HL-60/S4 treated with phorbol 12-myristate 13-acetate at 8.2 ng/mL for 4 days and 3 days (cell line): ENCODE data around the gene ERI2.
"Not testable (repeated sequence)": the region's sequence is repeated elsewhere in the genome, so short reads cannot be mapped to it uniquely, and the experiment has no call there.

Experiments used
- in situ Hi-C: fragments of 300-500 bp; cut with MboI; formaldehyde crosslinking; loops from 2 replicates; pipeline ENCODE4 v1.15.0; 2022; ENCODE audit warnings: low sequenced_read_pairs

Gene ERI2

DNA sequence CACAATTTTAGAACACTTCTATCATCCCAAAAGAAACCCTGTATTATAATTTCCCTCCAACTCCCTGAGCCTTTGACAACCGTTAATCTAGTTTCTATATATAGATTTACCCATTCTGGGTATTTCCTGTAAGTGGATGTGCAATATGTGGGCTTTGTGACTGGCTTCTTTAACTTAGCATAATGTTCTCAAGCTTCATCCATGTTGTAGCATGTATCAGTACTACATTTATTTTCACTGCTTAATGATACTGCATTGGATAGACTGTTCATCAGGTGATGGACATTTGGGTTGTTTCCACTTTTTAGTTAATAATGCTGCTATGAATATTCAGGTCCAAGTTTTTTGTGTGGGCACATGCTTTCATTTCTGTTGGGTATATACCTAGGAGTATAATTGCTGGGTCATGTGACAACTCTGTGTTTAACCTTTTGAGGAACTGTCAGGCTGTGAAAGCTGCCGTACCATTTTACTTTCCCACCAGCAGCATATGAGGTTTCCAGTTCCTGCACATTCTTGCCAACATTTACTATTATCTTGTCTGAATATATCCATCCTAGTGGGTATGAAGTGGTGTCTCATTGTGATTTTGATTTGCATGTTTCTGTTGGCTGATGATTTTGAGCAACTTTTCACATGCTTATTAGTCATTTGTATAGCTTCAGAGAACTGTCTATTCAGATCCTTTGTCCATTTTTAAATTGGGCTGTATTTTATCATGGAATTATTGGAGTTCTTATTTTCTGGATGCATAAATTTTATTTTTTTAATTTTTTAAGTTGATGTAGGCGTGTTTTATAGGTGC lies 16.5 kb upstream of the ERI2 start:
- in situ Hi-C loops: no loop called here

- in situ Hi-C loops: no loop called here
Observed at GRCh38 chr16:20821682-20822081, 15.4 kb upstream of the ERI2 start.

DNA sequence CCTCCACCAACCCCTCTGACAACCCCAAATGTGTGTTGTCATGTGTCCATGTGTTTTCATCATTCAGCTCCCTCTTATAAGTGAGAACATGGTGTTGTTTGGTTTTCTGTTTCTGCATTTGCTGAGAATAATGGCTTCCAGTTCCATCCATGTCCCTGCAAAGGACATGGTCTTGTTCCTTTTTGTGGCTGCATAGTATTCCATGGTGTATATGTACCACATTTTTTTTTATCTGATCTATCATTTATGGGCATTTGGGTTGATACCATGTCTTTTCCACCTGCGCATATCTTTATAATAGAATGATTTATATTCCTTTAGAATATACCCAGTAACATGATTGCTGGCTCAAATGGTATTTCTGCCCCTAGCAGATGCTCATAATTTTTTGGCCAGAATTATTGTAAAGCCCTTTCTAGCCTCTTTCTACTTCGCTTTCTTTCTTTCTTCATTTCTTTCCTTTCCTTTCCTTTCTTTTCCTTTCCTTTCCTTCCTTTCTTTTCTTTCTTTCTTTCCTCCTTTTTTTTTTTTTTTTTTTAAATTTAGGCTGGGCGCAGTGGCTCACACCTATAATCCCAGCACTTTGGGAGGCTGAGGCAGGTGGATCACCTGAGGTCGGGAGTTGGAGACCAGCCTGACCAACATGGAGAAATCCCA lies 12.8 kb upstream of the ERI2 start:
- in situ Hi-C loops: no loop called here

DNA sequence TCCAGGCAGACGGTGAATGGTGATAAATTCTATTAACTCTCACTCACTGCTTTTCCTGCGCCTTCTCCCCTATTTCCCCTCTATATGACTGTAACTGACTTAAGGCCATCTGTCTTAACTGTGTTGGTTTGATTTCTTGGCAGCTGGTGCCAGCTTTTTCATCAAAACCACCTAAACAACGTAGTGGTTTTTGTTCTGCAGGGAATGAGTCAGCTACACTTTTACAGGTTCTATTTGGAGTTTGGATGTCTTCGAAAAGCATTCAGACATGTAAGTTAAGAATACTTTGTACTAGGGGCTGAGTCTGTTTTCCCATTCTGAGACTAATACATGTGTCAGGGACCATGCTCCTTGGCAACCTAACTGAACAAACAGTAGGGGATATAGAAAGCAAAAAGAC lies 8.5 kb upstream of the ERI2 start:
- in situ Hi-C loops: no loop called here

GRCh38 chr16:20812510-20812909 lies 6.2 kb upstream of the ERI2 start:
- in situ Hi-C loops: no loop called here

DNA sequence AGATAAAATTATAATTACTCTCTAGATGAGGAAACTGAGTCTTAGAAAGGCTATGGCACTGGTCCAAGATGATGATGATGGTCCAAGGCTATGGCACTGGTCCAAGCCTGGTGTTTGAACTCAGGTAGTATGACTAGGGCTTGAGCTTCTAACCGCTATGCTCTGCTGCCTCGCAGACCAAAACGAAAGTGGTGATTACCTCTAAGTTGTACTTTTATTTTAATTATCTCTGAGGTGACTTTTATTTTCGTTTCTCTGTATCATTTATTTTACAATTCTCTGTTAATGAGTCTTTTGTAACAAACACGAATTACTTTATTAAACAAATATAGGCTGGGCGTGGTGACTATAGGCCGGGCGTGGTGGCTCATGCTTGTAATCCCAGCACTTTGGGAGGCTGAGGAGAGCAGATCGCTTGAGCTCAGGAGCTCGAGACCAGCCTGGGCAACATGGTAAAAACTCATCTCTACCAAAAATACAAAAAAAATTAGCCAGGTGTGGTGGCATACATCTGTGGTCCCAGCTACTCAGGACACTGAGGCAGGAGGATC lies 5.7 kb upstream of the ERI2 start:
- in situ Hi-C loops: no loop called here

DNA sequence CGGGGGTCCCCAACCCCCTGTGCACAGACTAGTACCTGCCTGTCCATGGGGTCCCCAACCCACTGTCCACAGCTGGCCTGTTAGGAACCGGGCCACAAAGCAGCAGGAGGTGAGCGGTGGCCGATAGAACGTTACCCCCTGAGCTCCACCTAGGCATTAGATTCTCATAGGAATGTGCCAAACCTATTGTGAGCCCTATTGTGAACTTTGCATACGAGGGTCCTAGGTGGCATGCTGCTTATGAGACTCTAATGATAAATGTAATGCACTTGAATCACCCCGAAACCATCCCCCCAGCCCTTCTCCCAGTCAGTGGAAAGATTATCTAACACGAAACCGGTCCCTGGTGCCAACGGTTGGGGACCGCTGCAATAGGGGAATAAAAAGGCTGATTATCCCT lies 1.6 kb upstream of the ERI2 start:
- in situ Hi-C loops: no loop called here

DNA sequence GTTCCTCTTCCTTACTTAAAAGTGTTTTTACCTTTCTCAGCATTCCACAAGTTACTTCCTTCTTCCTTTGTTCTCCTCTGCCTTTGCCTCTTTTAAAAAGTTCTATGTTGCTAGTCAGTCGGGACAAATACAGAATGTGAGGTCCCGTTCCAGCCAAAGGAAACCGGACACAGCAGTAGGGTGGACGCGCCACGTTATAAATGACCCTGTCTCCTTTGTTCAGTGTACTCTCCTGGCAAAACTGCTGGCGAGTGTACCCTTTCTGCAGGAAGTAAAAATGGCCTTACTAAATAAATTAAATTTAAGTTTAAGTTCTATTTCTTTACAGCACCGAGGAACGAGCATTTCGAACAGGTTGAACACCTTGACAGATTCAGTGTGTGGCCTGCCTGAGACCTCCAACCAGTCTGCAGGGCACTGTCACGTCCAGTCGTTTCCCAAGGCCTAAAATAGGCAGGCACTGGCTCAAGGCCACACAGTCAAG lies 546 bp downstream of the ERI2 start:
- in situ Hi-C loops: not testable (repeated sequence)

- in situ Hi-C loops: no loop called here
Observed at GRCh38 chr16:20803561-20804214, 2.6 kb downstream of the ERI2 start.

- in situ Hi-C loops: no loop called here
Observed at GRCh38 chr16:20803192-20803560, 3.1 kb downstream of the ERI2 start.

DNA sequence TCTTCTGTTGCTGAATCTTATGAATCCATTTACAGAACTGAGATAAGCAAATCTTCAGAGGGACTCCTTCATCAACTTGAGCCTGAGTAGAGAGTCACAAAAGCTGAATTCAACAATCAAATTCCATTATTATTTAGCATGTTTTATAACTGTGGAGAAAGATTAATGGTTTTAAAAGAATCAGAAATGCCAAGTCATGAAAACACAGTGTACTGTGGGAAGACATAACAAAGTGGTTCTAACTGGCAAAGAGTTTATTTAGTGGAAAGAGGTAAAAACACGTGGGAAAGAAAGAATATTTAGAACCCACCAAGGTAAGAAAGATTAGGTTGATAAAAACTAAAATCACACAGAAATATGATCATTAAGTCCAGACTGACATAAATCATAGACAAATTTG lies 5.0 kb downstream of the ERI2 start:
- in situ Hi-C loops: no loop called here

DNA sequence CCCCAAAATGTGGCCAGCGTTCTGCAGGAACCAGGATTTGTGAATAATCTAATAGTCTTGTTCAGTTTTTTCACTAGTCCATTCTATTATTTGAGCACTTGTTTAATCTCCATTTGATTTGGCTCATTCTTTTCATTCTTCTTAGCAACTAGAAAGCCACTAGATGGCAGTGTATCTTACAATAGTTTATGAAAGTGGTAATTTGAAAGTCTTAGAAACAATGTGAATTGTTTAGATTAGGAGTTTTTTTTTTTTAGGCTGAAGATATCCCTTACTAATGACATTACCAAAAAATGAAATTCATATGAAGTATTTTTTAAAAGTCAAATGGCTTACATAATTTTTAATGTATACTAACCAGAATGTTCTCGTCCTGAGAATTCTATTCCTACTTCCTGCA lies 6.7 kb downstream of the ERI2 start:
- in situ Hi-C loops: no loop called here

DNA sequence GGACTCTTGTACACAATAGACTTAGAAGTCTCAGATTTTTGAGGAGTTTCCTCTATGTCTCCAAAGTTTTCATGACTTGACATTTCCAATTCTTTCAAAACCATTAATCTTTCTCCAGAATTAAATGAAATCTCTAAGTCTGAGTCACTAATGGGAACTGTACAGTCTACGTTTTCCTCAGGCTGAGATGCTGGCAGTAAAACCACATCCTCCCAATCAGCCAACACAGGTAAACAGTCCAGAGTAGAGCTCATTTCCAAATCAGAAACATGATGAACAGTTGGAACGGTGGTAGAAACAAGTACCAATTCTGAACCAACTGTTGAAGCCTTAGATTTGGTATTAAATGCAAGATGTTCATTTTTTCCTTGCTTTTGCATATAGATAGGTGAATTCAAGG lies 7.9 kb downstream of the ERI2 start:
- in situ Hi-C loops: no loop called here

- in situ Hi-C loops: no loop called here
Observed at GRCh38 chr16:20791923-20792612, 14.2 kb downstream of the ERI2 start.

GRCh38 chr16:20789130-20789529 lies 17.1 kb downstream of the ERI2 start:
- in situ Hi-C loops: no loop called here

DNA sequence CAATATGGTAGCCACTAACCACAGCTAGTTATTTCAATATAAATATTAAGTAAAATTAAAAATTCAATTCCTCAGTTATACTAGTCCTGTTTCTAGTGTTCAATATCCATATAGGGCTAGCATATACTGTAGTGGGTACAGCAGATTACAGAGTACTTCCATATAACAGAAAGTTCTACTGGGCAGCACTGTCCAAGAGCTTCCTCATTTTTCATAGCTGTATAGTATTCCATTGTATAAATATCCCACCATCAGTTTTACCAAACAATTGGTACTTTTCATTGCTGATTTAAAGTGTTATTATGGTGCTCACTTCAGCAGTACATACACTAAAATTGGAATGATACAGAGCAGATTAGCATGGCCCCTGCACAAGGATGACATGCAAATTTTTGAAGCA lies 22.1 kb downstream of the ERI2 start:
- in situ Hi-C loops: no loop called here

GRCh38 chr16:20782470-20782869 lies 23.8 kb downstream of the ERI2 start:
- in situ Hi-C loops: no loop called here

DNA sequence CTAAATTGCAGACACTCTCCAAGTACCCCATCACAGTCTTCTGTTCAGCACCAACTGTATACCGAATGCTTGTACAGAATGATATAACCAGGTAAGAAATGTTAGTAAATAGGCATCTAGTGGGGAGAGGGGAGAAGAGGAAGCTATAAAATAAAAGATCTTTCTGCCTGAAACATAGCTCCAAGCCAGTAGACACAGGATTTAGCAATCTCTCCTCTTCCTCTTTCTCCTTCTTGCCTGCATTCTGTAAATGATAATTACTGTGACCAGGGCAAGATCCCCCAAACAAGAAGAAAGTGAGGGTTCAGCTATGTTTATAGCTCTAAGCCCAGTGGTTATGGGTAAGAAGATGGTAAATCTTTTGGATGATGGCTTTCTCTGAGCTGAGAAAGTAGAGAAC lies 24.6 kb downstream of the ERI2 start:
- in situ Hi-C loops: no loop called here

- in situ Hi-C loops: no loop called here
Observed at GRCh38 chr16:20774703-20775362, 31.4 kb downstream of the ERI2 start.

- in situ Hi-C loops: no loop called here
Observed at GRCh38 chr16:20773679-20774078, 32.6 kb downstream of the ERI2 start.

- in situ Hi-C loops: no loop called here
Observed at GRCh38 chr16:20768818-20769217, 37.5 kb downstream of the ERI2 start.
